Measurements from ENCODE around the gene CPNE4.

Gene CPNE4

GRCh38 chr3:131669600-131669999 is 365.2 kb downstream of the CPNE4 start:
- H3K27me3 ChIP-seq (ENCODE audit: insufficient read depth, low read length), result no peaks in the 10 kb centered on the region
- no peaks in the 10 kb centered on the region for H3K9me3 ChIP-seq (ENCODE audit: low read length)
- H3F3A ChIP-seq (ENCODE audit: insufficient read depth, low read length), result no peaks in the 10 kb centered on the region
- H3K9me2 ChIP-seq (ENCODE audit: low read depth, low read length), result no peaks in the 10 kb centered on the region
- H3K79me2 ChIP-seq (ENCODE audit: insufficient read depth, low read length), result no peaks in the 10 kb centered on the region
- H3K4me1 ChIP-seq (ENCODE audit: insufficient read depth, low read length, severe bottlenecking), result no peaks in the 10 kb centered on the region
- H3K27ac ChIP-seq (ENCODE audit: low read depth, low read length, poor library complexity, severe bottlenecking), result no peak overlapping the region
- no peak overlapping the region for H2AFZ ChIP-seq (ENCODE audit: low read length)
- H3K9ac ChIP-seq (ENCODE audit: low read length), result no peak overlapping the region
- H4K20me1 ChIP-seq (ENCODE audit: insufficient read depth, low read length), result no peaks in the 10 kb centered on the region
- TF ChIP-seq, protein P1, sequence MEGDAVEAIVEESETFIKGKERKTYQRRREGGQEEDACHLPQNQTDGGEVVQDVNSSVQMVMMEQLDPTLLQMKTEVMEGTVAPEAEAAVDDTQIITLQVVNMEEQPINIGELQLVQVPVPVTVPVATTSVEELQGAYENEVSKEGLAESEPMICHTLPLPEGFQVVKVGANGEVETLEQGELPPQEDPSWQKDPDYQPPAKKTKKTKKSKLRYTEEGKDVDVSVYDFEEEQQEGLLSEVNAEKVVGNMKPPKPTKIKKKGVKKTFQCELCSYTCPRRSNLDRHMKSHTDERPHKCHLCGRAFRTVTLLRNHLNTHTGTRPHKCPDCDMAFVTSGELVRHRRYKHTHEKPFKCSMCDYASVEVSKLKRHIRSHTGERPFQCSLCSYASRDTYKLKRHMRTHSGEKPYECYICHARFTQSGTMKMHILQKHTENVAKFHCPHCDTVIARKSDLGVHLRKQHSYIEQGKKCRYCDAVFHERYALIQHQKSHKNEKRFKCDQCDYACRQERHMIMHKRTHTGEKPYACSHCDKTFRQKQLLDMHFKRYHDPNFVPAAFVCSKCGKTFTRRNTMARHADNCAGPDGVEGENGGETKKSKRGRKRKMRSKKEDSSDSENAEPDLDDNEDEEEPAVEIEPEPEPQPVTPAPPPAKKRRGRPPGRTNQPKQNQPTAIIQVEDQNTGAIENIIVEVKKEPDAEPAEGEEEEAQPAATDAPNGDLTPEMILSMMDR (IDR thresholded peaks at IDR 0.05; ENCODE audit: low read length), result no peak
- H3K4me2 ChIP-seq (ENCODE audit: low read length), result no peak overlapping the region
- no peaks in the 10 kb centered on the region for H3K36me3 ChIP-seq (ENCODE audit: insufficient read depth, low read length)
- H3K4me3 ChIP-seq (ENCODE audit: low read depth, low read length, poor library complexity, severe bottlenecking), result no peak overlapping the region

- TF ChIP-seq, protein P1 (IDR thresholded peaks at IDR 0.05; ENCODE audit: low read length), result no peak
- TF ChIP-seq EZH2 (IDR thresholded peaks at IDR 0.05; ENCODE audit: borderline replicate concordance, low read length), result no peak
- no peaks in the 10 kb centered on the region for H3K79me2 ChIP-seq (ENCODE audit: insufficient read depth, low read length)
Measured at GRCh38 chr3:131658771-131659170, 376.0 kb downstream of the CPNE4 start.

DNA sequence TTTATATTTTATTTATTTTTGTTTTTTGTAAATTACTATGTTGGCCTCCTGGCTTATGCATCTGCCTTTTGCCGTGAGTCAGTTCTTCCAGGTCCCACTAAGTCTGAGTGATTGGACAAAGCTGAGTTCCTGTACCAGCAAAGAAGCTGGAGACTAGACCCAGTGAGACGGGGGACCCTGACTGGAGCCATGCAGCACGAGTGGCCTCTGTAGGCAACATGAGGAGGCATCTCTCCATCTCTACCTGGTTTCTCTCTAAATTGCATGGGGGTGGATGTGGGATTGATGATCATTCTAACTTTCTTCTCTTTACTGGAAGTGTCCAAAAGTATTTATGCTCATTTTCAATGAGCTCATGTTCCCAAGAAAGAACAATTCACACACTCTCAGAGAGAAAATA is 376.7 kb downstream of the CPNE4 start:
- Histone ChIP-seq H3K9me2 (ENCODE audit: low read depth, low read length) (no peaks in the 10 kb centered on the region), H3K27me3 (ENCODE audit: insufficient read depth, low read length) (no peaks in the 10 kb centered on the region), H3K9me3 (ENCODE audit: low read length) (no peaks in the 10 kb centered on the region), H3K36me3 (ENCODE audit: insufficient read depth, low read length) (no peaks in the 10 kb centered on the region), H3K4me3 (ENCODE audit: low read depth, low read length, poor library complexity, severe bottlenecking) (no peak overlapping the region), H3K27ac (ENCODE audit: low read depth, low read length, poor library complexity, severe bottlenecking) (no peak overlapping the region), H3K4me2 (ENCODE audit: low read length) (no peak overlapping the region), H3K9ac (ENCODE audit: low read length) (no peak overlapping the region), H4K20me1 (ENCODE audit: insufficient read depth, low read length) (no peaks in the 10 kb centered on the region), H3K4me1 (ENCODE audit: insufficient read depth, low read length, severe bottlenecking) (no peaks in the 10 kb centered on the region), H2AFZ (ENCODE audit: low read length) (no peak overlapping the region), H3F3A (ENCODE audit: insufficient read depth, low read length) (no peaks in the 10 kb centered on the region), H3K79me2 (ENCODE audit: insufficient read depth, low read length) (no peaks in the 10 kb centered on the region)
- no peak for TF ChIP-seq EZH2 (IDR thresholded peaks at IDR 0.05; ENCODE audit: borderline replicate concordance, low read length)
- TF ChIP-seq, protein P1 (IDR thresholded peaks at IDR 0.05; ENCODE audit: low read length), result no peak

More at GRCh38 chr3:131658771-131659170, 376.0 kb downstream of the CPNE4 start:
- Histone ChIP-seq H3K27me3 (ENCODE audit: insufficient read depth, low read length) (no peaks in the 10 kb centered on the region), H3K4me1 (ENCODE audit: insufficient read depth, low read length, severe bottlenecking) (no peaks in the 10 kb centered on the region), H3F3A (ENCODE audit: insufficient read depth, low read length) (no peaks in the 10 kb centered on the region), H3K9me3 (ENCODE audit: low read length) (no peaks in the 10 kb centered on the region), H3K27ac (ENCODE audit: low read depth, low read length, poor library complexity, severe bottlenecking) (no peak overlapping the region), H3K4me2 (ENCODE audit: low read length) (no peak overlapping the region), H3K4me3 (ENCODE audit: low read depth, low read length, poor library complexity, severe bottlenecking) (no peak overlapping the region), H3K36me3 (ENCODE audit: insufficient read depth, low read length) (no peaks in the 10 kb centered on the region), H4K20me1 (ENCODE audit: insufficient read depth, low read length) (no peaks in the 10 kb centered on the region), H2AFZ (ENCODE audit: low read length) (no peak overlapping the region), H3K9ac (ENCODE audit: low read length) (no peak overlapping the region), H3K9me2 (ENCODE audit: low read depth, low read length) (no peaks in the 10 kb centered on the region)

Data from OCI-LY1 (cell line).